Small intestine (tissue), 7 donors: ENCODE measurements around the gene DYRK3. TPM values are rescaled to one million over a fixed set of nuclear protein-coding genes. Genes with fewer than 3 reads are reported as not detected.

Experiments used
- DNase-seq, 2 donors: peaks; one replicate each; pipeline versions ENCODE4 v3.0.0 to v3.0.0-alpha.2; 2013
- FAIRE-seq: peaks from 2 replicates; lab custom pipeline; 2012; peaks lifted over from hg19 to GRCh38; lab: Jason Lieb, UNC
- H3K27ac ChIP-seq, 3 donors: one replicate each; pipeline ENCODE4 v1.5.1; 2013; ENCODE audit warnings: low read length in 2 of 3, mild to moderate bottlenecking in 2 of 3, control low read depth in 1 of 3, inconsistent platforms in 1 of 3, low read depth in 1 of 3, moderate library complexity in 1 of 3
- H3K27me3 ChIP-seq, 3 donors: one replicate each; pipeline ENCODE4 v1.6.1; 2013; ENCODE audit warnings: low read length in 3 of 3, inconsistent platforms in 1 of 3; ENCODE audit not compliant: control insufficient read depth in 3 of 3, insufficient read depth in 3 of 3
- H3K36me3 ChIP-seq, 3 donors: one replicate each; pipeline ENCODE4 v1.6.1; 2013; ENCODE audit warnings: low read length in 3 of 3, inconsistent platforms in 1 of 3, low read depth in 1 of 3, mild to moderate bottlenecking in 1 of 3, moderate library complexity in 1 of 3; ENCODE audit not compliant: control insufficient read depth in 3 of 3, insufficient read depth in 2 of 3
- H3K4me1 ChIP-seq, 3 donors: one replicate each; pipeline ENCODE4 v1.6.1; 2013; ENCODE audit warnings: low read length in 2 of 3, inconsistent platforms in 1 of 3, low read depth in 1 of 3, mild to moderate bottlenecking in 1 of 3, moderate library complexity in 1 of 3; ENCODE audit not compliant: control insufficient read depth in 3 of 3, insufficient read depth in 2 of 3
- H3K4me3 ChIP-seq, 3 donors: one replicate each; pipeline ENCODE4 v1.5.1; 2013; ENCODE audit warnings: low read length in 3 of 3, control low read depth in 1 of 3, inconsistent platforms in 1 of 3, low read depth in 1 of 3, mild to moderate bottlenecking in 1 of 3, moderate library complexity in 1 of 3
- H3K9me3 ChIP-seq, 2 donors: one replicate each; pipeline ENCODE4 v1.6.1; 2013; ENCODE audit warnings: low read depth in 1 of 2, low read length in 1 of 2; ENCODE audit not compliant: control insufficient read depth in 2 of 2, insufficient read depth in 1 of 2
- WGBS, 3 donors: extraction: QIAGEN DNeasy Blood & Tissue Kit; methylation state at CpG; one replicate each; pipeline ENCODE4 v1.1.7; 2013; 5-methylcytosine and 5-hydroxymethylcytosine counted together
- polyA plus RNA-seq, 4 donors: library from polyadenylated mRNA; stranded (reverse) in 3 of 4; unstranded in 1 of 4; fragments of 200-250 nt in 3 of 4; fragments of 120-200 nt in 1 of 4; gene quantifications; one replicate each; pipeline versions ENCODE4 v1.2.1 to v1.2.3, GENCODE V29; 2013
- donor health status: healthy with polysubstance abuse.
- donor health status: control.
- donor health status: control.
- donor health status: Bipolar disorder and iron deficiency.
- donor health status: healthy.

DYRK3 gene
- polyA plus RNA-seq, 4 donors = 0.45 to 1.7 (median 1.1) TPM

DNA sequence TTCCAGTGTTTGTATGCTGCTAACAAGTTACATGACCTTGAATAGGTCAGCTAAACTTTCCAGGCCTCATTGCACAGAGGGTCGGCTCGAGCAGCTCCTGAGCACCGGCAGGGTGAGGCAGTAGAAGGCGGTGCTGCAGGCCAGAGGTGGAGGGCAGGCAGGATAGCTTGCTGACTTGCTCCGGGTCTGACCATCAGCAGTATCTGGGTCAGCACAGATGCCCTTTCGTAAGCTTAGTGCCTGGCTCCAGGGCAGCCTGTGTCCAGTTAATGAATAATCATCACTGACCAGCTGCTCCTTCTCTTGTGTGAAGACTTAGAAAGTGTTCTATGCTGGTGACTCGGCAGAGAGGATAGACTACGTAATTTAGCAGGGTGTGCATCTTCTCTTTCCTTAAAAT, 56.3 kb downstream of the DYRK3 start:
- no peak for FAIRE-seq
- Histone ChIP-seq H3K27me3 (no peaks in the 10 kb centered on the region), H3K27ac (peak overlapping the region in 1 of 3 donors; percentile 18), H3K36me3 (peaks cover 0 to 47% (median 5%) of the 10 kb centered on the region in 3 donors), H3K4me3 (no peak overlapping the region), H3K4me1 (peaks cover 16 to 51% (median 44%) of the 10 kb centered on the region in 3 donors), H3K9me3 (no peaks in the 10 kb centered on the region)
- 39 to 57% (median 54%) methylated on average over 8 of the region's 8 CpGs for WGBS, 3 donors
- DNase-seq = no peak

GRCh38 chr1:206693029-206693428, 57.7 kb downstream of the DYRK3 start:
- DNase-seq (no peak), FAIRE-seq (no peak)
- no peak overlapping the region for H3K4me3 ChIP-seq
- no peaks in the 10 kb centered on the region for H3K27me3 ChIP-seq
- peaks cover 0 to 56% (median 5%) of the 10 kb centered on the region in 3 donors for H3K36me3 ChIP-seq
- WGBS, 3 donors = 52 to 70% (median 60%) methylated on average over 10 of the region's 10 CpGs
- no peaks in the 10 kb centered on the region for H3K9me3 ChIP-seq
- H3K4me1 ChIP-seq = peaks cover 11 to 39% (median 35%) of the 10 kb centered on the region in 3 donors
- peak overlapping the region in 1 of 3 donors; percentile 65 for H3K27ac ChIP-seq

DNA sequence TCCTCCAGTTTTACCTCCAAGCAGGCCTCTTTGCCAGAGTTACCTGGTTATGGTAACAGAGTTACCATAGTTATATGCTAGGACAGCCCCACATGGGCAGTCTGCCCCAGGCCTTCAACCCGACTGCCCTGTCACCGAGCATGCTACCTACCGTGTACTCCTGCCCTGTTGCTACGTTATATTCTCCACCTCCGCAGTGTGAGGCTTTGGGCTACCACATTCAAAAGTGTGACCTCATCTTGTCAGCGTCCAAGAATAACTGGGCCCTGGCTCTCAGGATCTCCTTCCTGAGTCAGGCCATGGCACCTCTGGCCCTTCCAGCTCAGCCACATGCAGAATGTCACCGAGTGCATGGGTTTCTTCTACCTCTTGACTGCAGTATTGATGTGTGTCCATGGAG, 58.3 kb downstream of the DYRK3 start:
- Histone ChIP-seq H3K9me3 (no peaks in the 10 kb centered on the region), H3K27ac (peak overlapping the region in 1 of 3 donors; percentile 65), H3K4me3 (no peak overlapping the region), H3K36me3 (peaks cover 0 to 54% (median 5%) of the 10 kb centered on the region in 3 donors), H3K4me1 (peaks cover 10 to 34% (median 31%) of the 10 kb centered on the region in 3 donors), H3K27me3 (no peaks in the 10 kb centered on the region)
- DNase-seq (no peak), FAIRE-seq (no peak)
- WGBS, 3 donors = 72 to 77% (median 74%) methylated on average over 7 of the region's 7 CpGs

DNA sequence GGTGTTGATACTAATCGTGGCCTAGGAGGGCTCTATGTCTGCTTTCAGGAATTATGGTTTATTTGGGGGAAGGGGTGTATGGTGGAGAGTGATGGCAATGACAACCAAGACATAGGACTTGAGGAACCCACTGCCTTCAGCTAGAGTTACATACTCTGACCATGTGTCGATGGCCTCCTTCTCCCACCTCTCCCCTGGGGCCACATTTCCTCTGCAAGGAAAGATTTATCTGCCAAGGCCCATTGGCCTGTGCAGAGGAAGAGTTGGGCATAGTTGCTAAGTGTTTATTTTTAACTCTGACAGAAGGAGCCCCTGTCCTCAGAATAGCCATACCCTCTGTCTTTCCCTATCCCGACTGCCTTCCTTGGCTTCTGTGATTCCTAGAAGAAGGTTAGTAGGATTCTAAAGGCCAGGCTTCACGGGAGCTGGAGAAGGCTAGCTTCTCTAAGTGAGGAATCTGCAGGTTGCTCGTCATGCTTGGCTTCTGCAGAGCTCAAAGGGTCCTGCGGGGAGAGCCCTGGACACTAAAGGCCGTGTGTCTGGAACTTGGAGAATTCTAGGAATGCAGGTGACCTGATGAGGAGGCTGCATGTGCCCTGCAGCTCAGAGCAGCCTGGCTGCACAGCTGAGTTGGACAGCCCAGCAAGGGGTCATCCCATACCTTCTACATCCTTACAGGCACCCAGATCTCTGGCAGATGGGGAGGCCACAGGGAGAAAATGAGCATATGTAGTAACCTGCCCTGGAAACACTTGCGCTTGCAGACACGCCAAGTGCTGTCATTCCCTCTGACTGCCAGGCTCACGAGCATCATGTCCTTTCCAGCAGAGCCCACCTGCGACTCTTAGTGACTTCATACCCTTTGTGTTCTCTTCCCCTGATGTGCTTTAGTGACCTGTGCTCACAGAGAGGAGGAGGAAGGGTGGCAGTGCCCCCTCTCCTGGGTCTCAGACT, 59.1 kb downstream of the DYRK3 start:
- H3K4me1 ChIP-seq = peaks cover 10 to 33% (median 33%) of the 10 kb centered on the region in 3 donors
- DNase-seq (no peak), FAIRE-seq (no peak)
- 71 to 73% (median 72%) methylated on average over 11 of the region's 11 CpGs for WGBS, 3 donors
- H3K9me3 ChIP-seq = no peaks in the 10 kb centered on the region
- peaks cover 0 to 57% (median 5%) of the 10 kb centered on the region in 3 donors for H3K36me3 ChIP-seq
- H3K4me3 ChIP-seq = no peak overlapping the region
- no peaks in the 10 kb centered on the region for H3K27me3 ChIP-seq
- H3K27ac ChIP-seq = peak overlapping the region in 1 of 3 donors; percentile 9

DNA sequence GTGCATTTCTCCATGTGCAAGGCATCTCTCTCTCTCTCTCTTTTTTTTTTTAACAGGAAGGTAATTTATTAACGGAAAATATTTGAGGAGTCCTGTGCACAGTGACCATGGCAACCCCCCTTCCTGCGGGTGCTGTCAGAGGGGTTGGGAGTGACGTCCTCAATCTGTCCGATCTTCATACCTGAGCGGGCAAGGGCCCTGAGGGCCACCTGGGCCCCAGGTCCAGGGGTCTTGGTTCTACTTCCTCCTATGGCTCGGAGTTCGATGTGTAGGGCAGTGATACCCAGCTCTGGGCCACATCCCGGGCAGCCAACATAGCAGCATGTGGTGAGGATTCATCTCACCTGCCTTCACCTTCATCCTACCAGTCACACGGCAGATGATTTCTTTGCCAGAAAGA, 60.4 kb downstream of the DYRK3 start:
- Histone ChIP-seq H3K36me3 (peaks cover 0 to 56% (median 5%) of the 10 kb centered on the region in 3 donors), H3K4me3 (no peak overlapping the region), H3K9me3 (no peaks in the 10 kb centered on the region), H3K27ac (no peak overlapping the region), H3K4me1 (peaks cover 6 to 44% (median 26%) of the 10 kb centered on the region in 3 donors), H3K27me3 (no peaks in the 10 kb centered on the region)
- FAIRE-seq (no peak), DNase-seq (no peak)
- WGBS, 3 donors = 85 to 89% (median 87%) methylated on average over 9 of the region's 9 CpGs

- 71 to 74% (median 71%) methylated on average over 4 of the region's 4 CpGs for WGBS, 3 donors
- H3K36me3 ChIP-seq = peaks cover 0 to 56% (median 5%) of the 10 kb centered on the region in 3 donors
- H3K27ac ChIP-seq = no peak overlapping the region
- H3K9me3 ChIP-seq = no peaks in the 10 kb centered on the region
- DNase-seq (no peak), FAIRE-seq (no peak)
- no peaks in the 10 kb centered on the region for H3K27me3 ChIP-seq
- no peak overlapping the region for H3K4me3 ChIP-seq
- H3K4me1 ChIP-seq = peaks cover 2 to 35% (median 25%) of the 10 kb centered on the region in 3 donors
These were observed 61.7 kb downstream of the DYRK3 start for GRCh38 chr1:206696812-206697585.

GRCh38 chr1:206698011-206698410, 62.7 kb downstream of the DYRK3 start:
- H3K27me3 ChIP-seq = no peaks in the 10 kb centered on the region
- WGBS, 3 donors = 85 to 96% (median 91%) methylated on average over 2 of the region's 2 CpGs
- peaks cover 2 to 27% (median 18%) of the 10 kb centered on the region in 3 donors for H3K4me1 ChIP-seq
- H3K9me3 ChIP-seq = no peaks in the 10 kb centered on the region
- no peak overlapping the region for H3K4me3 ChIP-seq
- FAIRE-seq (no peak), DNase-seq (no peak)
- H3K36me3 ChIP-seq = peaks cover 0 to 55% (median 5%) of the 10 kb centered on the region in 3 donors
- no peak overlapping the region for H3K27ac ChIP-seq
